Daoy (cell line): ENCODE results near the gene OR7C1. TPM values are rescaled to one million over a fixed set of nuclear protein-coding genes. Genes with fewer than 3 reads are reported as not detected.
"Not testable (repeated sequence)": the region's sequence is repeated elsewhere in the genome, so short reads cannot be mapped to it uniquely, and the experiment has no call there.

Experiments
- DNase-seq: peaks from one replicate; pipeline ENCODE4 v3.0.0-alpha.2; 2015; ENCODE audit warnings: low read depth
- total RNA-seq: library from RNA; depleted of rRNA; stranded (reverse); fragments of >200 nt; shearing (Covaris generic); gene quantifications from 2 replicates; pipeline ENCODE4 v1.2.3, GENCODE V29; 2014

The OR7C1 gene
- total RNA-seq, 1 experiment from 2014 or later, result not detected

DNA sequence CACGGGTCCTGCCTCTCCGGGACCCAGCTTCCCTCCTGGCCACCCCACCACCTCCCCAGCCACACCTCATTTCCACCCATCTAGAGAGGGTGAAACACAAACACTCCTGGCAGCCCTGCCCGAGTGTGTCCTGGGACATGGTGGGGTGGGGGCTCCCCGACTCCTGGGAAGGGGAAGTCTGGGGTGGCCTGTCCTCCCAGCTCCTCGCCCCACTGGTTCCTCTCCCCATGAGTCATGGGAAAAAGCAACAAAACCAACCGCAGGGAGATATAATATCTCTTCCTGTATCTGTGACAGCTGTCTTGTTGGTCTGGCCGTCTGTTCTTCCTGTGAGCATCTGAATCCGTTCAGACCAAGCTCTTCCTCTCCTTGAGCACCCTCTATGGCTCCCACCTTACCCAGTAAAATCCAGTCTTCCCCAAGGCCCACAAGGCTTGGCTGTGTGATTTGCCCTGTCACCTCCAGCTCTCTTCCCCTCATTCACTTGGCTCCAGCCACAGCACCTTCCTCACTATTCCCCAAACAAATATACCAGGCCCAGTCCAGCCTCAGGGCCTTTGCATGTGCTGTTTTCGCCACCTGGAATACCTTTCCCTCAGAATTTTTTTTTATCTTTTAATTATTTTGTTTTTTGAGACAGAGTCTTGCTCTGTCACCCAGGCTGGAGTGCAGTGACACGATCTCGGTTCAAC lies 49.7 kb downstream of the OR7C1 start:
- peak; percentile 87 for DNase-seq

GRCh38 chr19:14784730-14785101 lies 50.3 kb downstream of the OR7C1 start:
- peak; percentile 89 for DNase-seq

DNA sequence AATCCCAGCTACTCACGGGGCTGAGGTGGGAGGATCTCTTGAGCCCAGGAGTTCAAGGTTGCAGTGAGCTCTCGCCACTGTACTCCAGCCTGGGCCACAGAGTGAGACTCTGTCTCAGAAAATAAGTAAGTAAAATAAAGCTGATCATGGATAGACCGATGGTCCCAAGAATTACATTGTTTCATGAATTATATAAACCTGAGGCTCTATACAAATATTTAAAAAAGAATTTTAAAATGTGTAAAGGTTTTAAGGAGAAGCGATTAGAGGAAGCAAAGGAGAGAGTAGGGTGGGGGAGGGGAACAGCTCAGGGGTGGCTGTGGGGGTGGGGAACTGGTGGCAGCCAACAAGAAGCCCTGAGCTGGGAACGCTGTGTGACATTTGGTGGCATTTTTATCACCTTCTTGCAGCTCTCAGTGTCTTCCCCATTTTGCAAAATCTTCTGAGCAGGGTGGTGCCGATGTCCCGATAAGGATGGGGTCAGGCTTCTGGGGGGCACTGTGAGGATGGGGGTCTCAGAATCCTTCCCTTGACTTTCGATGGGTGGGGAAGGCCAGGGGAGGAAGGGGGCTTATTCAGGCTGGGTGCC lies 51.5 kb downstream of the OR7C1 start:
- not testable (repeated sequence) for DNase-seq

DNA sequence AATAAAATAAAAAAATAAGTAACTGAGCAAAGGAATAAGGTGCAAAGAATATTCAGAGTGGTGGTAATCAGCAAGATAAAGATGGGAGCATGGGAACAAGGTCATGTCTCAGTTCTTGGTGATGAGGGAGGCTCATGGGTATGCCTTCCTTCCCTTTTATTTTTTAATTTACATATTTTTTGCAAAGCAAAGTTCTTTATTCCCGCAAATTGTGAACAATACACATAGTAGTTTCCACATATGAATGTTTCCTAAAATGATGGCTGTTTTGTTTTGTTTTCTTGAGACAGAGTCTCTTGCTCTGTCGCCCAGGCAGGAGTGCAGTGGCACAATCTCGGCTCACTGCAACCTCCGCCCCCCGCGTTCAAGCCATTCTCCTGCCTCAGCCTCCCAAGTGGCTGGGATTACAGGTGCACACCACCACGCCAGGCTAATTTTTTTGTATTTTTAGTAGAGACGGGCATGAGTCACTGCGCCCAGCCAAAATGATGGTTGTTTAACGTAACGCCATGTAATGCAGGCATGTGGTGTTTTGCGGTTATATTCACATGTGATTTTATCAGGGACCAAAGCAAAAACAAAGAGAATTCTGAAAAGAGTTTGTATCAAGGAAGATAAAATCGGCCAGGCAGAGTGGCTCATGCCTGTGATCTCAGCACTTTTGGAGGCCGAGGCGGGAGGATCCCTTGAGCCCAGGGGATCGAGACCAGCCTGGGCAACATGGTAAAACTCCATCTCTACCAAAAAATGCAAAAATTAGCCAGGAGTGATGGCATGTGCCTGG lies 52.2 kb downstream of the OR7C1 start:
- peak; percentile 46 for DNase-seq

- not testable (repeated sequence) for DNase-seq
Observed at GRCh38 chr19:14781713-14782536, 53.1 kb downstream of the OR7C1 start.

DNA sequence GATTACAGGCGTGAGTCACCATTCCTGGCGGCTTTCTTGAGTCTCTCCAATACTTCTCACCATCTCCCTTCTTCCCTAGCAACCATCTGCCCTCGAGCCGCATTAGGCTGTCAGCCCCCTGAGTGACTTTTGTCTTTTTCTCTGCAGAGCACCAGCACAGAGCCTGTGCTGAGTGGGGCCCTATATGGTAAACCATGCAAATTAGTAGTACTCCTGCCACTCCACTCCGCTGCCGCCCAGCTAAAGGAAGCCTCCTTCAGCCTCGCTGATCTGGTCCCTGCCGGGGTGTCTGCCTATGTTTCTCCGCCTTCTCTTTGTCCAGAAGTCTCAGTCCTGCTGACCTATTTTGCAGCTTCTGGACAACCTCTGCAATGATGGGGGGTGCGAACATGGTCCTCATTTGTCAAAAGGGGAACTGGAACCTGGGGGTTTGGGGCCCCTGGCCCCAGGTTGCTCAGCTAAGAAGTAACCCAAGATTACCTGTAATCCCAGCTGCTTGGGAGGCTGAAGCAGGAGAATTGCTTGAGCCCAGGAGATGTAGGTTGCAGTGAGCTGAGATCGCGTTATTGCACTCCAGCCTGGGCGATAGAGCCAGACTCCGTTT lies 54.3 kb downstream of the OR7C1 start:
- not testable (repeated sequence) for DNase-seq

GRCh38 chr19:14779151-14779550 lies 55.8 kb downstream of the OR7C1 start:
- DNase-seq, result no peak

- not testable (repeated sequence) for DNase-seq
Observed at GRCh38 chr19:14778110-14778845, 56.7 kb downstream of the OR7C1 start, which contains the start of gene ADGRE2. TSS of gene ADGRE2 (minus strand) at chr19:14778560. CDS start at chr19:14776756, 1,804 bp downstream.

GRCh38 chr19:14777645-14778044 lies 57.3 kb downstream of the OR7C1 start:
- not testable (repeated sequence) for DNase-seq

GRCh38 chr19:14775869-14776586 lies 59.0 kb downstream of the OR7C1 start:
- peak; percentile 19 for DNase-seq

GRCh38 chr19:14775326-14775725 lies 59.7 kb downstream of the OR7C1 start:
- not testable (repeated sequence) for DNase-seq

- DNase-seq, result no peak
Observed at GRCh38 chr19:14774373-14774772, 60.6 kb downstream of the OR7C1 start.

DNA sequence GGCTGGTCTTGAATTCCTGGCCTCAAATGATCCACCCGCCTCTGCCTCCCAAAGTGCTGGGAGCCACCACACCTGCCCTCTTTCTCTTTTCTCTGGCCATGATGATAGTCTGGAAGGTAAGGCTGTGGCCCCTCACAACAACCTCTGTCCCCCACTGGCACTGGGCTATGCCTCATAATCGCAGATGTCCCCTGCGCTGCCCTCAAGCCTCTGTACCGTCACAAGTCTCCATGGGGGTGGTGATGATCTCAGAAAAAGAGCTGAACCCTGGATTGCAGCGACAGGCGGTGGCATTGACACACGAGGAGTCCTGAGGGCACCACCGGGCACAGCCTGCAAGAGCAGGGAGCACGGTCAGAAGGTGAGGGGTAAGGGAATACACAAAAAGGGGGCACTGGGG lies 61.3 kb downstream of the OR7C1 start:
- DNase-seq, result not testable (repeated sequence)

GRCh38 chr19:14772995-14773394 lies 62.0 kb downstream of the OR7C1 start:
- no peak for DNase-seq

DNA sequence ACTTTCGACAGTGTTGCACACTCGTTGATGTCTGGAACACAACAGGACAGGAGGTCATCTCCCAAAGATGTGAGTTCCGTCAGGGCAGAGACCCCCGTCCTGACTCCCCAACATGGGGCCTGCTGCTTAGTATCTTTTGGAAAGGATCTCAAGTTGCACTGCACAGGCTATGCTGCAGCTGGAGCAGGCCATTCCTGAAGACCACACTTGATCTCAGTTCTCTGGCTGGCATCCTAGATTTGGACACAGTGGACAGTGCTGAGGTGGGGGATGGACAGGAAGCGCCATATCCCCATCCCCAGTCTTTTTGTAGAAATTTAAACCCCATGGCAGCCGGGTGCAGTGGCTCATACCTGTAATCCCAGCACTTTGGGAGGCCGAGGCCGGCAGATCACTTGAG lies 62.5 kb downstream of the OR7C1 start:
- no peak for DNase-seq

DNA sequence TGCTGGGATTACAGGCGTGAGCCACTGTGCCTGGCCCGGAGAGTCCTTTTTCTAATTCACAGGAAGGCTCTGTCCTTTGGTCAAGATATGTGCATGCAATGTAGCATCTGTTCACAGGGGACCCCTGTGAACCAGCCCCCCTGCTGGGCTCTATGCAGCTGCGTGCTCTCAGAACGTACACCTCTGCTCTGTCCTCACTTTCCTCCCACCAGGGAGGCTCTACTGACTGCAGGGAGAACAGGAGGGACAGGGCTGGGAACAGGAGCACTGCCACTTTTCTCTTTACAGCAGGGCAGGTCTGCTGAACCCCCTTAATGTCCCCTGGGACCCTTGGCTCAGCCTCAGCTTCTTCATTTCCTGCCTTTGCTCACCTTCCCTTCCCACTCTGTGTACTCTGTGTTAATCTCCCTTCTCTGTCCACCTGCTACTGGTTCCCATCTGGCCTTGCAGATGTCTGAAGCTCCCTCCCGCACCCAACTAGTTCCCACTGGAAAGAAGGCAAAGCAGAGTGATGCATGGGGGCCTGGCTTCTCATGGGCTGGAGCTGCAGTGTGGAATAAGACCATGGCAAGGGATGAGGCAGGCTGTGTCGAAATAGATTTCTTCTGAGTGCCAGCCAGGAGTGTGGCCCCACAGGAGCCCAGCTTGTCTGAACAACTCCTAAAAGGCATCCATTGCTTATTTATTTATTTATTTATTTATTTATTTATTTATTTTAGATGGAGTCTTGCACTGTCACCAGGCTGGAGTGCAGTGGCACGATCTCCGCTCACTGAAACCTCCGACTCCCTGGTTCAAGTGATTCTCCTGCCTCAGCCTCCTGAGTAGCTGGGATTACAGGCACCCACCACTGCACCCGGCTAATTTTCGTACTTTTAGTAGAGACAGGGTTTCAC lies 63.8 kb downstream of the OR7C1 start:
- no peak for DNase-seq

DNA sequence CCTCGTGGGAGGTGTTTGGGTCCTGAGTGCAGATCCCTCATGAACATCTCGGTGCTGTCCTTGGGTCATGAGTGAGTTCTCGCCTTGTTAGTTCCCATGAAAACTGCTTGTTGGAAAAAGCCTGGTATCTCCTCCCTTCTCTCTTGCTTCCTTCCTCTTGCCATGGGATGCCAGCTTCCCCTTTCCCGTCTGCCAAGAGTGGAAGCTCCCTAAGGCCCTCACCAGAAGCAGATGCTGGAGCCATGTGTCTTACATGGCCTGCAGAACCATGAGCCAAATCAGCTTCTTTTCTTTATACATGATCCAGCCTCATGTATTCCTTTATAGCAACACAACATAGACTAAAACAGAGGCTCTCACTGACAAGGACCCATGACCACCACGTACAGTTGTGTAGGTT lies 64.8 kb downstream of the OR7C1 start:
- DNase-seq, result no peak

GRCh38 chr19:14769201-14769600 lies 65.8 kb downstream of the OR7C1 start:
- no peak for DNase-seq

GRCh38 chr19:14768001-14768400 lies 67.0 kb downstream of the OR7C1 start:
- no peak for DNase-seq
